Caki2 (cell line): ENCODE data around the gene NSD1. TPM values are rescaled to one million over a fixed set of nuclear protein-coding genes. Genes with fewer than 3 reads are reported as not detected.
"Not testable (repeated sequence)": the region's sequence is repeated elsewhere in the genome, so short reads cannot be mapped to it uniquely, and the experiment has no call there.

Source experiments
- DNase-seq: peaks from one replicate; pipeline ENCODE4 v3.0.0-alpha.2; 2015; ENCODE audit warnings: low read depth
- in situ Hi-C: cut with HindIII; loops from 2 replicates; pipeline ENCODE4 v1.10.0; 2016; ENCODE audit warnings: low sequenced_read_pairs, low pct_unique_long_range_greater_than_20kb, mixed read lengths
- total RNA-seq: library from RNA; depleted of rRNA; stranded (reverse); fragments of >200 nt; shearing (Covaris generic); gene quantifications from 2 replicates; pipeline ENCODE4 v1.2.3, GENCODE V29; 2014; ENCODE audit warnings: low replicate concordance

The NSD1 gene
- total RNA-seq, 1 experiment from 2014 or later = 15.4 TPM

DNA sequence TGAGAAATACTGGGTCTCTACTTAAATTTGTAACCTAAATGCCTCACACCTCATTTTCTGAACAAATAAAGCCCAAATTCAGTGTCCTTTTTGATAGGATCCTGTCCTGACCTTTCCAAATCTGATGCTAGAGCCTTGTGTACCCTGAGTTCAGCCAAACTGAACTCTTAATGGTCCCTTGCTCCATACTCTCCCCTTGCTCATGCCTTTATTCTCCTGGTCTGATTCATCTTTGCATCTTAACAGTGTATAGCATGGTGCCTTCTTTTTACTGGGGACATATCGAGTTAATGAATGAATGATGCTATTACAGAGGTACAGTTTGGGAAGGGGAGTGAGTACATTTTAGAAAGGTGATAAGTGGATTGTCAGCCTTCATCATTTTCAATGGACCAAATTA lies 9.2 kb downstream of the NSD1 start:
- in situ Hi-C loops = no loop called here
- DNase-seq = no peak

DNA sequence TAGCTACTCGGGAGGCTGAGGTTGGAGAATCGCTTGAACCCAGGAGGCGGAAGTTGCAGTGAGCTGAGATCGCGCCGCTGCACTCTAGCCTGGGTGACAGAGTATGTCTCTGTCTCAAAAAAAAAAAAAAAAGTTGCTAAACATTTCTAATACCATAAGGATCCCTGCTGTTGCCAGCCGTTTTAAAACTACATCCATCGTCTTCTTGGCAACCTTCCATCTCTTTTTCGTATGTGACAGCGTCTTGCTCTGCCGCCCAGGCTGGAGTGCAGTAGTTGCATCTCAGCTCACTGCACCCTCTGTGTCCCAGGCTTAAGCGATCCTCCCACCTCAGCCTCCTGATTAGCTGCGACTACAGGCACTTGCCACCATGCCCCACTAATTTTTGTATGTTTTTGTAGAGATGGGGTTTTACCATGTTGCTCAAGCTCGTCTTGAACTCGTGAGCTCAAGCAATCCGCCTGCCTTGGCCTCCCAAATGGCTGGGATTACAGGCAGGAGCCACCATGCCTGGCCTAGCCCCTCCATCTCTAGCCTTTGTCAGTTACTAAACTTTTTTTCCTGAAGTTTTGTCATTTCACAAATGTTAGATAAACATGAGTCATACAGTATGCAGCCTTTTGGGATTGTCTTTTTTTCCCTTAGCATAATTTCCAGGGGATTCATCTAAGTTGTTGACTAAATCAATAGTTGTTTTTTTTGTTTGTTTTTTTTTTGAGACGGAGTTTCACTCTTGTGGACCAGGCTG lies 13.5 kb downstream of the NSD1 start:
- in situ Hi-C loops = no loop called here

DNA sequence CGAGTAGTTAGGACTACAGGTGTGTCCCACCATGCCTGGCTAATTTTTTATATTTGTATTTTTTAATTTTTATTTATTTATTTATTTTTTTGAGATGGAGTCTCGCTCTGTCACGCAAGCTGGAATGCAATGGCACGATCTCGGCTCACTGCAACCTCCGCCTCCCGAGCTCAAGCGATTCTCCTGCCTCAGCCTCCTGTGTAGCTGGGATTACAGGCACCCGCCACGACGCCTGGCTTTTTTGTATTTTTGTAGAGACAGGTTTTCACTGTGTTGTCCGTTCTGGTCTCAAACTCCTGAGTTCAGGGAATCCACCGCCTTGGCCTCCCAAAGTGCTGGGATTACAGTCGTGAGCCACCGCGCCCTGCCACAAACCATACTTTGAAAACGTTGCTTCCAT lies 16.5 kb downstream of the NSD1 start:
- DNase-seq, in situ Hi-C loops: not testable (repeated sequence)

More for the DNA sequence above, 13.5 kb downstream of the NSD1 start:
- peak; percentile 39 for DNase-seq

- in situ Hi-C loops = no loop called here
- DNase-seq = no peak
These were observed 20.6 kb downstream of the NSD1 start for GRCh38 chr5:177154003-177154643.

DNA sequence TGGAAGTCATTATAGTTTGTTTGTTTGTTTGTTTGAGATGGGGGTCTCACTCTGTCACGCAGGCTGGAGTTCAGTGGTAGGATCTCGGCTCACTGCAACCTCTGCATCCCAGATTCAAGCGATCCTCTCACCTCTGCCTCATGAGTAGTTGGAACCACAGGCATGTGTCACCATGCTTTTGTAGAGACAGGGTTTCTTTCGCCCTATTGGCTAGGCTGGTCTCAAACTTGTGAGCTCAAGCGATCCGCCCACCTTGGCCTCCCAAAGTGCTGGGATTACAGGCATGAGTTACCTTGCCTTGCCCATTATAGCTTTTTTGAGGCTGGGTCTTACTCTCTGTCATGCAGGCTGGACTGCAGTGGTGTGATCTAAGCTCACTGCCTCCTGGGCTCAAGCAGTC lies 28.8 kb downstream of the NSD1 start:
- no peak for DNase-seq

GRCh38 chr5:177163500-177163899 lies 29.9 kb downstream of the NSD1 start:
- in situ Hi-C loops = no loop called here
- no peak for DNase-seq

More for the DNA sequence above, 28.8 kb downstream of the NSD1 start:
- in situ Hi-C loops = no loop called here

- in situ Hi-C loops = no loop called here
- no peak for DNase-seq
These were observed 35.7 kb downstream of the NSD1 start for GRCh38 chr5:177169271-177169670.

DNA sequence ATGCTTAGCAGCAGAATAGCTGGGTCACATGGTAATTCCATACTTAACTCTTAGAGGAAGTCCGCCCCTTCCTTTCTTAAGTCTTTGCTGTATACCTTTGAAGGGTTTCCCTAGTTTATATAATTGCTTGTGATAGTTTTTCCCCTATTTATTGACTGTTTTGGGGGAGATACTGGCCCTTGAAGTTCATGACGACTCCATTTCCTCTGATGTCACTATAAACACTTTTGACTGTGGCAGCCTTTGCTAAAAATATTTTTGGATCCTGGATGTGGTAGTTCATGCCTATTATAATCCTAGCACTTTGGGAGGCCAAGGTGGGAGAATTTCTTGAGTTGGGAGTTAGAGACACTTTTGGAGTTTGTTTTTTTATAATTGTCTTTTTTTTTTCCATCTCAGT lies 38.4 kb downstream of the NSD1 start:
- in situ Hi-C loops = no loop called here
- DNase-seq = no peak

- in situ Hi-C loops = no loop called here
- no peak for DNase-seq
These were observed 41.8 kb downstream of the NSD1 start for GRCh38 chr5:177175336-177175735.

DNA sequence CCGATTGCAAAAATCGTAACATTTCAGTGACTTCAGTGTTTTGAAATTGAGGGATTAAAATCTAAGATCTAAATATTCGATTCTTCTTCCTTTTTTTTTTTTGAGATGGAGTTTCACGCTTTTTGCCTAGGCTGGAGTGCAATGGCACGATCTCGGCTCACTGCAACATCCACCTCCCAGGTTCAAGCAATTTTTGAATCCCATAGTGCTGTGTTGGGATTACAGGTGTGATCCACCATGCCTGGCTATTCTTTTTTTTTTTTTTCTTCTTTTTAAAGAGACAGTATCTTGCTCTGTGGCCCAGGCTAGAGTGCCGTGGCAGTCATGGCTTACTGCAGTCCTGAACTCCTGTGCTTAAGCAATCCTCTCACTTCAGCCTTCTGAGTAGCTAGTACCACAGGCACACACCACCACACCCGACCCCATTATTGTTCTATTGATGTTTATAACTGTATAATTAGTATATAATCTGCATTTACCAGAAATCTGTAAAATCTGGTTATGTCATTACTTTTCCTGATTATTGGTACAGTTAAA lies 42.7 kb downstream of the NSD1 start:
- in situ Hi-C loops = no loop called here
- DNase-seq = no peak

DNA sequence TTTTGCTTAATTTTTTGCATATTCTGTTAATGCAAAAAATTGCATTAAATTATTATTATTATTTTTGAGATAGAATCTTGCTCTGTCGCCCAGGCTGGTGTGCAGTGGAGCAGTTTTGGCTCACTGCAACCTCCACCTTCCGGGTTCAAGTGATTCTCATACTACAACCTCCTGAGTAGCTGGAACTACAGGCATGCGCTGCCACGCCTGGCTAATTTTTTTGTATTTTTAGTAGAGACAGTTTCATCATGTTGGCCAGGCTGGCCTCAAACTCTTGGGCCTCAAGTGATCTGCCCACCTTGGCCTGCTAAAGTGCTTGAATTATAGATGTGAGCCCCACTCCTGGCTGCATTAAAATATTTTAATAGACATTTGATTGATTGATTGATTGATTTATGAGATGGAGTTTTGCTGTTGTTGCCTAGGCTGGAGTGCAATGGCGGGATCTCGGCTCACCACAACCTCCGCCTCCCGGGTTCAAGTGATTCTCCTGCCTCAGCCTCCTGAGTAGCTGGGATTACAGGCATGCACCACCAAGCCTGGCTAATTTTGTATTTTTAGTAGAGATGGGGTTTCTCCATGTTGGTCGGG lies 44.4 kb downstream of the NSD1 start:
- peak; percentile 39 for DNase-seq
- in situ Hi-C loops = not testable (repeated sequence)

- in situ Hi-C loops = no loop called here
- DNase-seq = no peak
These were observed 45.2 kb downstream of the NSD1 start for GRCh38 chr5:177178733-177179304.

- DNase-seq = no peak
- in situ Hi-C loops = no loop called here
These were observed 45.9 kb downstream of the NSD1 start for GRCh38 chr5:177179431-177179830.

DNA sequence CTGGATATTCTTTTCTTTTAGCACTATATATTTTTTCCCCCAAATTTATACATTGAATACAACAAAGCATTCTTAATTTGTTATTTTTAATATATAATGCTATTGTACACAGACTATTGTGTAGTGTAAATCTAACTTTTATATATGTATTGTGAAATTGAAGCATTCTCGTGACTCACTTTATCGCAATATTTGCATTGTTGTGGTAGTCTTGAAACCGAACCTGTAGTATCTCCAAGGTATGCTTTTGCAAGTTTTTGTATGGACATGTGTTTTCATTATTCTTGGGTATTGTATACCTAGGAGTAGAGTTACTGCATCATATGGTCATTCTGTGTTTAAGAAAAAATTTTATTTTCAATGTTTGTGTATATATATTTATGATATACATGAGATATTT lies 49.6 kb downstream of the NSD1 start:
- DNase-seq = no peak
- in situ Hi-C loops = no loop called here

- DNase-seq = no peak
- in situ Hi-C loops = no loop called here
These were observed 50.3 kb downstream of the NSD1 start for GRCh38 chr5:177183766-177184360.

DNA sequence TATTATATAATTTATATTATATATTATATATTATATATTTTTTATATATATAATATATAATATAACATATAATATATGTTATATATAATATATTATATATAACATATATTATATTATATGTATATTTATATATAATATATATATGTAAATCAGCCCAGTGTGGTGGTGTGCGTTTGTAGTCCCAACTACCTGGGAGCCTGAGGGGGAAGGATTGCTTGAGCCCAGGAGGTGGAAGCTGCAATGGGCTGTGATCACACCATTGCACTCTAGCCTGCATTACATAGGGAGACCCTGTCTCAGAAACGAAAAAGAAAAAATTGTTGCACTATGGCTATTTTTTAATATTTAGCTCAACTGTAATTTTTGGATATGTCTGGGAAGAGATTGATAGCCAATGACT lies 52.4 kb downstream of the NSD1 start:
- no peak for DNase-seq
- in situ Hi-C loops = no loop called here

- DNase-seq = no peak
These were observed 53.1 kb downstream of the NSD1 start for GRCh38 chr5:177186645-177187044.

GRCh38 chr5:177188775-177189174 lies 55.2 kb downstream of the NSD1 start:
- in situ Hi-C loops = no loop called here
- DNase-seq = no peak

More at GRCh38 chr5:177186645-177187044, 53.1 kb downstream of the NSD1 start:
- in situ Hi-C loops = no loop called here

- no peak for DNase-seq
- in situ Hi-C loops = no loop called here
These were observed 55.8 kb downstream of the NSD1 start for GRCh38 chr5:177189416-177189815.
